OCI-LY1 (cell line): Measurements from ENCODE around the gene VEGFA.

Experiments
- EZH2 ChIP-seq: fragments of 200-600 bp; sonication (generic), shearing (Covaris generic); IDR thresholded peaks from 2 replicates; pipeline ENCODE4 v1.8.0; 2017; ENCODE audit warnings: borderline replicate concordance, mixed run types, mild to moderate bottlenecking, antibody characterized with exemption, low read length, moderate library complexity, mixed read lengths
- TF ChIP-seq, protein P1 (sequence below): fragments of 200-600 bp; sonication (generic), shearing (Covaris generic); IDR thresholded peaks from 2 replicates; pipeline ENCODE4 v1.5.1; 2017; ENCODE audit warnings: mild to moderate bottlenecking, antibody characterized with exemption, low read length, moderate library complexity, mixed read lengths

DNA sequence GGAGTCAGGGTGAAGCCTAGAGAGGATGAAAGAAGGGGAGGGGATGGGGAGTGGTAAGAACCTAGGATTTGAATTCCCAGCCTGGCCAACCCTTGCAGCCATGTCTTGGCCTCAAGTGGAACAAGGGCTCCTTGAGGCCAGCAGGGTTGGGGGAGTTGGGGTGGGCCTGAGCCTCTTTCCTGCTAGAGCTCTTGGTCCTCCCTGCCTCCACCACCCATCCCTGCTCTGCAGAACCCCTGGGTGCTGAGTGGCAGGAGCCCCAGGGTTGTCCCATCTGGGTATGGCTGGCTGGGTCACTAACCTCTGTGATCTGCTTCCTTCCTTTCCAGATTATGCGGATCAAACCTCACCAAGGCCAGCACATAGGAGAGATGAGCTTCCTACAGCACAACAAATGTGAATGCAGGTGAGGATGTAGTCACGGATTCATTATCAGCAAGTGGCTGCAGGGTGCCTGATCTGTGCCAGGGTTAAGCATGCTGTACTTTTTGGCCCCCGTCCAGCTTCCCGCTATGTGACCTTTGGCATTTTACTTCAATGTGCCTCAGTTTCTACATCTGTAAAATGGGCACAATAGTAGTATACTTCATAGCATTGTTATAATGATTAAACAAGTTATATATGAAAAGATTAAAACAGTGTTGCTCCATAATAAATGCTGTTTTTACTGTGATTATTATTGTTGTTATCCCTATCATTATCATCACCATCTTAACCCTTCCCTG, 8.3 kb downstream of the VEGFA start:
- TF ChIP-seq, protein P1, sequence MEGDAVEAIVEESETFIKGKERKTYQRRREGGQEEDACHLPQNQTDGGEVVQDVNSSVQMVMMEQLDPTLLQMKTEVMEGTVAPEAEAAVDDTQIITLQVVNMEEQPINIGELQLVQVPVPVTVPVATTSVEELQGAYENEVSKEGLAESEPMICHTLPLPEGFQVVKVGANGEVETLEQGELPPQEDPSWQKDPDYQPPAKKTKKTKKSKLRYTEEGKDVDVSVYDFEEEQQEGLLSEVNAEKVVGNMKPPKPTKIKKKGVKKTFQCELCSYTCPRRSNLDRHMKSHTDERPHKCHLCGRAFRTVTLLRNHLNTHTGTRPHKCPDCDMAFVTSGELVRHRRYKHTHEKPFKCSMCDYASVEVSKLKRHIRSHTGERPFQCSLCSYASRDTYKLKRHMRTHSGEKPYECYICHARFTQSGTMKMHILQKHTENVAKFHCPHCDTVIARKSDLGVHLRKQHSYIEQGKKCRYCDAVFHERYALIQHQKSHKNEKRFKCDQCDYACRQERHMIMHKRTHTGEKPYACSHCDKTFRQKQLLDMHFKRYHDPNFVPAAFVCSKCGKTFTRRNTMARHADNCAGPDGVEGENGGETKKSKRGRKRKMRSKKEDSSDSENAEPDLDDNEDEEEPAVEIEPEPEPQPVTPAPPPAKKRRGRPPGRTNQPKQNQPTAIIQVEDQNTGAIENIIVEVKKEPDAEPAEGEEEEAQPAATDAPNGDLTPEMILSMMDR, result no peak
- no peak for TF ChIP-seq EZH2
